HCT116 (cell line): ENCODE data around the gene TST. TPM values are rescaled to one million over a fixed set of nuclear protein-coding genes. Genes with fewer than 3 reads are reported as not detected.

ENCODE experiments used
- ATAC-seq: fragments of 200-7000 bp; cut with Tn5 transposase; 2 replicates; pipeline ENCODE4 v1.9.1; 2020; ENCODE audit warnings: mild to moderate bottlenecking, moderate library complexity
- BruUV-seq: library from RNA; stranded (reverse); fragments of 400-500 nt; replicated peaks from 2 replicates; lab custom pipeline; 2021; lab: Mats Ljungman, UMichigan
- CTCF ChIA-PET: fragments of 300-600 bp; sonication (Branson Sonifier 250); formaldehyde crosslinking; loops from one replicate; lab custom pipeline; 2021; ENCODE audit warnings: antibody characterized with exemption; lab: Charles Lee
- POLR2A ChIA-PET: fragments of 300-600, 350-600 bp; sonication (Branson Sonifier 250); formaldehyde crosslinking; loops from one replicate; lab custom pipeline; 2021; ENCODE audit warnings: antibody characterized with exemption; lab: Charles Lee
- RAD21 ChIA-PET, 2 experiments: fragments of 300-600 bp; sonication (Branson Sonifier 250); formaldehyde crosslinking; loops; one replicate each; lab custom pipeline; 2023; ENCODE audit warnings: low total read pairs in 2 of 2; ENCODE audit not compliant: uncharacterized antibody in 2 of 2, unreplicated experiment in 2 of 2, low non-redundant PET in 1 of 2; lab: Charles Lee
- DNase-seq: peaks from one replicate; pipeline ENCODE4 v3.0.0-alpha.2; 2010; ENCODE audit warnings: low read depth, low spot score
- H2AFZ ChIP-seq: fragments of 200-600 bp; shearing (Covaris generic), sonication (generic); 2 replicates; pipeline ENCODE4 v1.6.1; 2017; ENCODE audit warnings: low read depth, mixed run types, mixed read lengths, antibody characterized with exemption, low read length; ENCODE audit not compliant: poor library complexity, severe bottlenecking
- H3K27ac ChIP-seq: 2 replicates; pipeline ENCODE4 v1.5.1; 2012; ENCODE audit warnings: low read depth, low read length
- H3K27me3 ChIP-seq: fragments of 200-600 bp; sonication (generic); 2 replicates; pipeline ENCODE4 v1.6.1; 2016; ENCODE audit warnings: mixed run types, low read length, mixed read lengths; ENCODE audit not compliant: insufficient read depth
- H3K36me3 ChIP-seq, 2 experiments: fragments of 200-500 bp in 1 of 2; fragments of 200-600 bp in 1 of 2; sonication (Bioruptor generic) in 1 of 2; sonication (generic) in 1 of 2; 2 replicates each; pipeline versions ENCODE4 v1.5.1 to v1.6.1; 2014 to 2016; ENCODE audit warnings: low read length in 2 of 2, inconsistent platforms in 1 of 2, mixed read lengths in 1 of 2, mixed run types in 1 of 2; ENCODE audit not compliant: insufficient read depth in 2 of 2, control insufficient read depth in 1 of 2
- H3K4me1 ChIP-seq, 2 experiments: fragments of 200-600 bp in 1 of 2; sonication (generic) in 1 of 2; 2 replicates each; pipeline versions ENCODE4 v1.5.1 to v1.6.1; 2012 to 2017; ENCODE audit warnings: low read length in 2 of 2, inconsistent platforms in 1 of 2, mild to moderate bottlenecking in 1 of 2, mixed read lengths in 1 of 2, mixed run types in 1 of 2, moderate library complexity in 1 of 2; ENCODE audit not compliant: insufficient read depth in 2 of 2, control insufficient read depth in 1 of 2
- H3K4me2 ChIP-seq: fragments of 200-600 bp; sonication (generic); 2 replicates; pipeline ENCODE4 v1.6.1; 2017; ENCODE audit warnings: mixed run types, low read length, mixed read lengths
- H3K4me3 ChIP-seq, 2 experiments: fragments of 200-600 bp in 1 of 2; sonication (generic) in 1 of 2; replicated peaks in 1 of 2; 2 replicates each; pipeline ENCODE4 v1.5.1; 2011 to 2016; ENCODE audit warnings: low read length in 2 of 2, control low read depth in 1 of 2, low read depth in 1 of 2, mild to moderate bottlenecking in 1 of 2, mixed read lengths in 1 of 2, mixed run types in 1 of 2
- H3K79me2 ChIP-seq: fragments of 200-600 bp; sonication (generic); 2 replicates; pipeline ENCODE4 v1.6.1; 2017; ENCODE audit warnings: mild to moderate bottlenecking, mixed run types, low read length, moderate library complexity, mixed read lengths; ENCODE audit not compliant: insufficient read depth
- H3K9ac ChIP-seq: fragments of 200-600 bp; sonication (generic); 2 replicates; pipeline ENCODE4 v1.6.1; 2016; ENCODE audit warnings: low read length, mixed read lengths
- H3K9me2 ChIP-seq: fragments of 200-600 bp; sonication (generic), shearing (Covaris generic); 2 replicates; pipeline ENCODE4 v1.6.1; 2017; ENCODE audit warnings: mixed run types, mild to moderate bottlenecking, moderate library complexity; ENCODE audit not compliant: insufficient read depth
- H3K9me3 ChIP-seq, 2 experiments: fragments of 200-500 bp in 1 of 2; fragments of 200-600 bp in 1 of 2; sonication (Bioruptor generic) in 1 of 2; sonication (generic) in 1 of 2; 2 replicates each; pipeline ENCODE4 v1.6.1; 2014 to 2017; ENCODE audit warnings: low read length in 2 of 2, mixed read lengths in 2 of 2, inconsistent platforms in 1 of 2, low read depth in 1 of 2, mild to moderate bottlenecking in 1 of 2, mixed run types in 1 of 2, moderate library complexity in 1 of 2; ENCODE audit not compliant: control insufficient read depth in 1 of 2, insufficient read depth in 1 of 2
- H4K20me1 ChIP-seq: fragments of 200-600 bp; sonication (generic), shearing (Covaris generic); 2 replicates; pipeline ENCODE4 v1.6.1; 2017; ENCODE audit warnings: mixed run types, mild to moderate bottlenecking, moderate library complexity; ENCODE audit not compliant: insufficient read depth
- EZH2 ChIP-seq: fragments of 200-600 bp; sonication (generic); IDR thresholded peaks from 2 replicates; pipeline ENCODE4 v1.6.1; 2017; ENCODE audit warnings: antibody characterized with exemption, mixed run types
- EZH2phosphoT487 ChIP-seq: fragments of 200-600 bp; IDR thresholded peaks from 2 replicates; pipeline ENCODE4 v1.6.1; 2018; ENCODE audit warnings: antibody characterized with exemption, borderline replicate concordance
- POLR2A ChIP-seq: IDR thresholded peaks from 2 replicates; pipeline ENCODE4 v1.7.0; 2011; ENCODE audit warnings: borderline replicate concordance; ENCODE audit not compliant: insufficient read depth, insufficient read length; ENCODE audit errors: extremely low read depth
- REST ChIP-seq: IDR thresholded peaks from 2 replicates; pipeline ENCODE4 v1.6.1; 2012; ENCODE audit warnings: low read depth
- ZBTB33 ChIP-seq: IDR thresholded peaks from 2 replicates; pipeline ENCODE4 v1.6.1; 2011; ENCODE audit warnings: mild to moderate bottlenecking, low read length, moderate library complexity; ENCODE audit not compliant: insufficient replicate concordance; ENCODE audit errors: extremely low read depth
- intact Hi-C: fragments of 100-400 bp; cut with micrococcal nuclease; formaldehyde crosslinking; loops from 2 replicates; pipeline ENCODE4 v1.10.0; 2022
- total RNA-seq: library from RNA; stranded (reverse); gene quantifications from one replicate; pipeline ENCODE4 v1.2.1, GENCODE V29; 2021; ENCODE audit not compliant: unreplicated experiment
- TF ChIP-seq, protein P1 (sequence below): IDR thresholded peaks from 2 replicates; pipeline ENCODE4 v1.6.1; 2012

TST gene
- total RNA-seq, 1 experiment from 2014 or later: 32.1 TPM

GRCh38 chr22:37016134-37016910 lies 2.9 kb downstream of the TST start:
- intact Hi-C loops: no loop called here
- ChIA-PET RAD21 (no interaction called here), POLR2A (no interaction called here), CTCF (interaction anchor here (2.0 kb wide), 1 partner anchor 18 kb away, joined by 4 read pairs; no protein-coding TSS in a partner anchor)
- BruUV-seq: TSS peak; percentile 24
- Histone ChIP-seq H3K4me3 (no peak overlapping the region), H3K9ac (no peak overlapping the region), H3K79me2 (peaks cover 8% of the 10 kb centered on the region; the same call in 1 of the 2 replicates), H3K4me2 (no peak overlapping the region), H3K9me3 (no peaks in the 10 kb centered on the region), H2AFZ (no peak overlapping the region), H3K9me2 (no peaks in the 10 kb centered on the region), H3K36me3 (no peaks in the 10 kb centered on the region), H3K4me1 (peaks cover 12 to 33% of the 10 kb centered on the region in 2 experiments; a peak in 2 of 4 replicates), H3K27me3 (no peaks in the 10 kb centered on the region), H4K20me1 (no peaks in the 10 kb centered on the region), H3K27ac (no peak overlapping the region)
- no peak for DNase-seq
- no peak for ATAC-seq
- TF ChIP-seq ZBTB33 (no peak), EZH2 (no peak), REST (no peak), POLR2A (no peak), EZH2phosphoT487 (no peak)
- TF ChIP-seq, protein P1, sequence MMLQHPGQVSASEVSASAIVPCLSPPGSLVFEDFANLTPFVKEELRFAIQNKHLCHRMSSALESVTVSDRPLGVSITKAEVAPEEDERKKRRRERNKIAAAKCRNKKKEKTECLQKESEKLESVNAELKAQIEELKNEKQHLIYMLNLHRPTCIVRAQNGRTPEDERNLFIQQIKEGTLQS: no peak
